SU-DHL-6 (cell line): ENCODE results near the gene AHDC1.

Experiments used
- H2AFZ ChIP-seq: fragments of 200-600 bp; sonication (generic); 2 replicates; pipeline ENCODE4 v1.6.1; 2014; ENCODE audit warnings: low read depth, mild to moderate bottlenecking, moderate library complexity, mixed read lengths, antibody characterized with exemption, low read length; ENCODE audit not compliant: severe bottlenecking
- H3F3A ChIP-seq: fragments of 200-600 bp; shearing (Covaris generic); 2 replicates; pipeline ENCODE4 v1.6.0; 2016; ENCODE audit warnings: antibody characterized with exemption, mild to moderate bottlenecking; ENCODE audit not compliant: insufficient read depth
- H3K27ac ChIP-seq: fragments of 200-600 bp; sonication (generic); 2 replicates; pipeline ENCODE4 v1.5.1; 2016; ENCODE audit warnings: low read depth, mild to moderate bottlenecking, low read length, moderate library complexity, mixed read lengths
- H3K27me3 ChIP-seq: fragments of 200-600 bp; sonication (generic), shearing (Covaris generic); 2 replicates; pipeline ENCODE4 v1.6.0; 2014; ENCODE audit warnings: mild to moderate bottlenecking, low read length
- H3K36me3 ChIP-seq: fragments of 200-600 bp; sonication (generic); 2 replicates; pipeline ENCODE4 v1.6.1; 2014; ENCODE audit warnings: mild to moderate bottlenecking, low read length, mixed read lengths
- H3K4me2 ChIP-seq: fragments of 300-600, 200-600 bp; shearing (Covaris generic), sonication (generic); 2 replicates; pipeline ENCODE4 v1.6.0; 2014; ENCODE audit warnings: low read length, low read depth, mild to moderate bottlenecking; ENCODE audit not compliant: poor library complexity, severe bottlenecking
- H3K4me3 ChIP-seq: fragments of 200-600 bp; sonication (generic); 2 replicates; pipeline ENCODE4 v1.5.1; 2014; ENCODE audit warnings: antibody characterized with exemption, low read length, mild to moderate bottlenecking, mixed read lengths; ENCODE audit not compliant: insufficient read depth, poor library complexity, severe bottlenecking
- H3K79me2 ChIP-seq: fragments of 200-600 bp; sonication (generic); 2 replicates; pipeline ENCODE4 v1.6.1; 2014; ENCODE audit warnings: mild to moderate bottlenecking, low read length, moderate library complexity; ENCODE audit not compliant: insufficient read depth
- H3K9ac ChIP-seq: fragments of 200-600 bp; sonication (generic); 2 replicates; pipeline ENCODE4 v1.7.0; 2014; ENCODE audit warnings: mild to moderate bottlenecking, low read length
- H3K9me2 ChIP-seq: fragments of 200-600 bp; sonication (generic); replicated peaks from 2 replicates; pipeline ENCODE4 v1.6.1; 2014; ENCODE audit warnings: low read length; ENCODE audit not compliant: insufficient read depth
- H3K9me3 ChIP-seq: fragments of 200-600 bp; sonication (generic); 2 replicates; pipeline ENCODE4 v1.6.1; 2014; ENCODE audit warnings: low read length, mixed read lengths; ENCODE audit not compliant: insufficient read depth
- H4K20me1 ChIP-seq: fragments of 200-600 bp; sonication (generic); 2 replicates; pipeline ENCODE4 v1.6.1; 2014; ENCODE audit warnings: low read depth, mild to moderate bottlenecking, antibody characterized with exemption, low read length, moderate library complexity, mixed read lengths
- EZH2phosphoT487 ChIP-seq: fragments of 200-600 bp; sonication (generic), shearing (Covaris generic); conservative IDR thresholded peaks from 2 replicates; pipeline ENCODE4 v1.6.1; 2018; ENCODE audit warnings: mild to moderate bottlenecking, antibody characterized with exemption, low read length, moderate library complexity, mixed read lengths
- TF ChIP-seq, protein P1 (sequence below): fragments of 200-600 bp; sonication (generic); IDR thresholded peaks from one replicate; pipeline ENCODE4 v1.5.1; 2017; ENCODE audit warnings: antibody characterized with exemption, mild to moderate bottlenecking, low read length, moderate library complexity; ENCODE audit not compliant: insufficient read depth, poor library complexity, severe bottlenecking

The AHDC1 gene

DNA sequence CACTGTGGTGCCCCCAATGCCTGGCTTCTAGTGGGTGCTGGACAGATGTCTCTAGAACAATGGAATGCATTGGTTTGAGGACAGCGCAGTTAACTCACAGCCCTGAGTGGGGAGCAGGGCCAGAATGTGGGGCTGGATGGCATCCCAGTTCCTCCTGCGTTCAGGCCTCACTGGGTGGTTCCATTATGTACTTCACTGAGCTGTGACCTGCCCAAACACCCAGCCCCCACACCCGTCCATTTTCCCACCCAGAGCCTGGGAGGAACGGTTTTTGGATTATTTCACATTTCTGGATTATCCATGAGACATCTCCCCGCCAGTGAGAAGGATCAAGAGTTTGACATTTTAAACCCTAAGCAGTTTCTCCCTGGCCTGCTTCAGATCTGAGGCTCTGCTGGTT lies 58.7 kb downstream of the AHDC1 start:
- no peak for TF ChIP-seq EZH2phosphoT487
- TF ChIP-seq, protein P1, sequence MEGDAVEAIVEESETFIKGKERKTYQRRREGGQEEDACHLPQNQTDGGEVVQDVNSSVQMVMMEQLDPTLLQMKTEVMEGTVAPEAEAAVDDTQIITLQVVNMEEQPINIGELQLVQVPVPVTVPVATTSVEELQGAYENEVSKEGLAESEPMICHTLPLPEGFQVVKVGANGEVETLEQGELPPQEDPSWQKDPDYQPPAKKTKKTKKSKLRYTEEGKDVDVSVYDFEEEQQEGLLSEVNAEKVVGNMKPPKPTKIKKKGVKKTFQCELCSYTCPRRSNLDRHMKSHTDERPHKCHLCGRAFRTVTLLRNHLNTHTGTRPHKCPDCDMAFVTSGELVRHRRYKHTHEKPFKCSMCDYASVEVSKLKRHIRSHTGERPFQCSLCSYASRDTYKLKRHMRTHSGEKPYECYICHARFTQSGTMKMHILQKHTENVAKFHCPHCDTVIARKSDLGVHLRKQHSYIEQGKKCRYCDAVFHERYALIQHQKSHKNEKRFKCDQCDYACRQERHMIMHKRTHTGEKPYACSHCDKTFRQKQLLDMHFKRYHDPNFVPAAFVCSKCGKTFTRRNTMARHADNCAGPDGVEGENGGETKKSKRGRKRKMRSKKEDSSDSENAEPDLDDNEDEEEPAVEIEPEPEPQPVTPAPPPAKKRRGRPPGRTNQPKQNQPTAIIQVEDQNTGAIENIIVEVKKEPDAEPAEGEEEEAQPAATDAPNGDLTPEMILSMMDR = no peak
- H3F3A ChIP-seq = no peaks in the 10 kb centered on the region
- no peaks in the 10 kb centered on the region for H3K36me3 ChIP-seq
- no peaks in the 10 kb centered on the region for H4K20me1 ChIP-seq
- no peak overlapping the region for H2AFZ ChIP-seq
- H3K27ac ChIP-seq = no peak overlapping the region
- no peaks in the 10 kb centered on the region for H3K9me2 ChIP-seq
- no peaks in the 10 kb centered on the region for H3K27me3 ChIP-seq
- H3K4me3 ChIP-seq = no peak overlapping the region
- H3K9ac ChIP-seq = no peak overlapping the region
- H3K9me3 ChIP-seq = no peaks in the 10 kb centered on the region
- no peaks in the 10 kb centered on the region for H3K79me2 ChIP-seq
- H3K4me2 ChIP-seq = no peak overlapping the region

DNA sequence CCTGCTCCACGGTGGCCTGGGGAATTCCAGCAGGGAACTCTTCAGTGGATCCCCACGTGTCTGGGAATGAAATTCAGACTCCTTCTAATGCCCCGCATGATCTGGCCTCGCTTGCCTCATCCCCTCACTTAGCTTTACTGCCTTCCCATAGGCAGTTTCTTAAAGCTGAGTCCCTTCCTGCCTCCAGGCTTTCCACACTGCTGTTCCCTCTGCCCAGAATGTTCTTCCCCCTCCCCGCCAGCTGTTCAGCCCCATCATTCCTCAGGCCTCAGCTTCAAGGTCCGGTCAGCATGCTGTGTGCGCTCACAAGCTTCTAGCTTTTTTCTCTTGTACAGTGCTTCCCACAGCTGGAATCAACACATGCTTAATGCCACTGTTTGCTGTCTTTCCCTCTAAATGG lies 59.1 kb downstream of the AHDC1 start:
- no peak overlapping the region for H3K9ac ChIP-seq
- H3K27ac ChIP-seq = no peak overlapping the region

DNA sequence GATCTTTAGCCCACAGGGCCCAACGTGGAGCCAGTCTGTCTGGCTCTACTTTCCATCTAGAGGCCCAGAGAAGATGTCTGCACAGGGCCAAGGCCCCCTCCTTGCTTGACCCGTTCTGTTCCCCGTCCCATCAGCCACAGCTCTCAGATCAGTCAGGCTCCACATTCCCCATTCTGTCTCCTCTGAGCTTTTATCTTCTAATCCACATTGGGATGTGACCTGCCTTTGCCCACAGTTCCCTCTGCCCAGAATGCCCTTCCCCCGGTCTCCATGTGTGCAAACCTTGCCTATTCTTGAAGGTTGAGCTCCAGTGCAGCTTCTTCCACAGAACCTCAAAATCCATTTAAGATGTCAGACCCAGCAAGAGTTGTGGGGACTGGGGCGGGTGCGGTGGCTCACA lies 60.7 kb downstream of the AHDC1 start:
- H3K27me3 ChIP-seq = no peaks in the 10 kb centered on the region
- no peak overlapping the region for H3K9ac ChIP-seq
- no peaks in the 10 kb centered on the region for H4K20me1 ChIP-seq
- TF ChIP-seq EZH2phosphoT487 = no peak
- TF ChIP-seq, protein P1 = no peak
- H3K4me2 ChIP-seq = no peak overlapping the region
- no peak overlapping the region for H2AFZ ChIP-seq
- H3K4me3 ChIP-seq = no peak overlapping the region
- H3F3A ChIP-seq = no peaks in the 10 kb centered on the region
- H3K9me2 ChIP-seq = no peaks in the 10 kb centered on the region
- no peaks in the 10 kb centered on the region for H3K36me3 ChIP-seq
- H3K27ac ChIP-seq = no peak overlapping the region
- no peaks in the 10 kb centered on the region for H3K9me3 ChIP-seq
- no peaks in the 10 kb centered on the region for H3K79me2 ChIP-seq

More for the DNA sequence above, 59.1 kb downstream of the AHDC1 start:
- no peaks in the 10 kb centered on the region for H3K27me3 ChIP-seq
- H3K79me2 ChIP-seq = no peaks in the 10 kb centered on the region
- no peak for TF ChIP-seq EZH2phosphoT487
- TF ChIP-seq, protein P1 = no peak
- no peak overlapping the region for H2AFZ ChIP-seq
- H3K4me2 ChIP-seq = no peak overlapping the region
- H4K20me1 ChIP-seq = no peaks in the 10 kb centered on the region
- no peak overlapping the region for H3K4me3 ChIP-seq
- no peaks in the 10 kb centered on the region for H3F3A ChIP-seq
- no peaks in the 10 kb centered on the region for H3K9me3 ChIP-seq
- H3K36me3 ChIP-seq = no peaks in the 10 kb centered on the region
- H3K9me2 ChIP-seq = no peaks in the 10 kb centered on the region
